SK-N-SH treated with all-trans-retinoic acid at 6 μM for 48 hours (cell line): ENCODE measurements around the gene HDDC2.

ENCODE experiments used
- ATAC-seq: fragments of 200-7000 bp; cut with Tn5 transposase; 3 replicates; pipeline ENCODE4 v1.9.1; 2020; ENCODE audit warnings: mild to moderate bottlenecking, moderate library complexity
- BACH2 ChIP-seq: fragments of 250-450 bp; sonication (Bioruptor Pico); IDR thresholded peaks from 2 replicates; pipeline ENCODE4 v1.9.0; 2021; ENCODE audit warnings: mild to moderate bottlenecking, borderline replicate concordance
- ESRRG ChIP-seq: fragments of 250-450 bp; sonication (Bioruptor Pico); IDR thresholded peaks from 2 replicates; pipeline ENCODE4 v1.6.1; 2021; ENCODE audit warnings: mild to moderate bottlenecking
- GLIS3 ChIP-seq: fragments of 250-450 bp; sonication (Bioruptor Pico); IDR thresholded peaks from 2 replicates; pipeline ENCODE4 v1.5.0; 2020; ENCODE audit warnings: mild to moderate bottlenecking, moderate library complexity
- OSR1 ChIP-seq: fragments of 250-450 bp; sonication (Bioruptor Pico); IDR thresholded peaks from 2 replicates; pipeline ENCODE4 v1.8.0; 2022; ENCODE audit warnings: moderate library complexity, mild to moderate bottlenecking, inconsistent platforms
- PATZ1 ChIP-seq: fragments of 250-450 bp; sonication (Bioruptor Pico); IDR thresholded peaks from 2 replicates; pipeline ENCODE4 v1.8.0; 2020; ENCODE audit warnings: mild to moderate bottlenecking, moderate library complexity, borderline replicate concordance
- POU6F1 ChIP-seq: fragments of 250-450 bp; sonication (Bioruptor Pico); IDR thresholded peaks from 2 replicates; pipeline ENCODE4 v1.8.0; 2021; ENCODE audit warnings: low read depth, mild to moderate bottlenecking, moderate library complexity, borderline replicate concordance
- PPARA ChIP-seq: fragments of 250-450 bp; sonication (Bioruptor Pico); IDR thresholded peaks from 2 replicates; pipeline ENCODE4 v1.5.0; 2020; ENCODE audit warnings: mild to moderate bottlenecking, borderline replicate concordance
- RARB ChIP-seq: fragments of 250-450 bp; sonication (Bioruptor Pico); IDR thresholded peaks from 2 replicates; pipeline ENCODE4 v1.8.0; 2021; ENCODE audit warnings: mild to moderate bottlenecking, moderate library complexity
- TCF4 ChIP-seq: fragments of 250-450 bp; sonication (Bioruptor Pico); IDR thresholded peaks from 2 replicates; pipeline ENCODE4 v1.8.0; 2021; ENCODE audit warnings: mild to moderate bottlenecking, moderate library complexity, borderline replicate concordance
- ZC3H10 ChIP-seq: fragments of 250-450 bp; sonication (Bioruptor Pico); IDR thresholded peaks from 2 replicates; pipeline ENCODE4 v1.5.1; 2021; ENCODE audit warnings: mild to moderate bottlenecking, moderate library complexity
- ZFP3 ChIP-seq: fragments of 250-450 bp; sonication (Bioruptor Pico); IDR thresholded peaks from 2 replicates; pipeline ENCODE4 v1.5.0; 2020; ENCODE audit warnings: mild to moderate bottlenecking, moderate library complexity
- ZNF565 ChIP-seq: fragments of 450-650 bp; formaldehyde crosslinking; conservative IDR thresholded peaks from 2 replicates; pipeline ENCODE4 v1.5.0; 2020; ENCODE audit warnings: low read depth, mild to moderate bottlenecking, moderate library complexity
- ZNF70 ChIP-seq: fragments of 450-650 bp; formaldehyde crosslinking; IDR thresholded peaks from 2 replicates; pipeline ENCODE4 v1.5.0; 2020; ENCODE audit warnings: mild to moderate bottlenecking, moderate library complexity
- TF ChIP-seq, protein P1 (sequence below): fragments of 250-450 bp; sonication (Bioruptor Pico); IDR thresholded peaks from 2 replicates; pipeline ENCODE4 v1.5.0; 2020; ENCODE audit warnings: mild to moderate bottlenecking, moderate library complexity
- TF ChIP-seq, protein P2 (sequence below): fragments of 250-450 bp; sonication (Bioruptor Pico); IDR thresholded peaks from 2 replicates; pipeline ENCODE4 v1.5.1; 2020; ENCODE audit warnings: low read depth, mild to moderate bottlenecking, moderate library complexity

Gene HDDC2

DNA sequence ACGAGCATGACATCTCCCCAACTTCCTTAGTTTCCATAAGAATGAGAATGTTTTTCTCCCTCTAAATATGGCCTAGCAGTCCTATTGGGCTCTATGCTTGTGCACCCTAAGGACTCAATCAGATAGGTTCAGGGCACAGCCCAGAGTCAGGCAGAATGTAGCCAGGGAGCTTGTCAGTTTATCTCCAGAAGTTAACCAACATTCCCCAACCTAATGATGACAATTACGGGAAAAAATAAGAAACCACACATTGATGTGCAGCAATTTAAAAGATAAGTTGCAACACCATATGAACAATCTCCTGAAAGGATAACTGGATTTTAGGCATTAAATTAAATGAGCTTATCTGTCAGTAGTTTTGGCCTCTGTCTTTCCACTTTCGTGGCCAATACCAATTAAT, 71.1 kb downstream of the HDDC2 start (continued):
- TF ChIP-seq, protein P1, sequence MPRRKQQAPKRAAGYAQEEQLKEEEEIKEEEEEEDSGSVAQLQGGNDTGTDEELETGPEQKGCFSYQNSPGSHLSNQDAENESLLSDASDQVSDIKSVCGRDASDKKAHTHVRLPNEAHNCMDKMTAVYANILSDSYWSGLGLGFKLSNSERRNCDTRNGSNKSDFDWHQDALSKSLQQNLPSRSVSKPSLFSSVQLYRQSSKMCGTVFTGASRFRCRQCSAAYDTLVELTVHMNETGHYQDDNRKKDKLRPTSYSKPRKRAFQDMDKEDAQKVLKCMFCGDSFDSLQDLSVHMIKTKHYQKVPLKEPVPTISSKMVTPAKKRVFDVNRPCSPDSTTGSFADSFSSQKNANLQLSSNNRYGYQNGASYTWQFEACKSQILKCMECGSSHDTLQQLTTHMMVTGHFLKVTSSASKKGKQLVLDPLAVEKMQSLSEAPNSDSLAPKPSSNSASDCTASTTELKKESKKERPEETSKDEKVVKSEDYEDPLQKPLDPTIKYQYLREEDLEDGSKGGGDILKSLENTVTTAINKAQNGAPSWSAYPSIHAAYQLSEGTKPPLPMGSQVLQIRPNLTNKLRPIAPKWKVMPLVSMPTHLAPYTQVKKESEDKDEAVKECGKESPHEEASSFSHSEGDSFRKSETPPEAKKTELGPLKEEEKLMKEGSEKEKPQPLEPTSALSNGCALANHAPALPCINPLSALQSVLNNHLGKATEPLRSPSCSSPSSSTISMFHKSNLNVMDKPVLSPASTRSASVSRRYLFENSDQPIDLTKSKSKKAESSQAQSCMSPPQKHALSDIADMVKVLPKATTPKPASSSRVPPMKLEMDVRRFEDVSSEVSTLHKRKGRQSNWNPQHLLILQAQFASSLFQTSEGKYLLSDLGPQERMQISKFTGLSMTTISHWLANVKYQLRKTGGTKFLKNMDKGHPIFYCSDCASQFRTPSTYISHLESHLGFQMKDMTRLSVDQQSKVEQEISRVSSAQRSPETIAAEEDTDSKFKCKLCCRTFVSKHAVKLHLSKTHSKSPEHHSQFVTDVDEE (CRISPR knock-in tag) = no peak
- TF ChIP-seq PPARA (CRISPR knock-in tag) (no peak), ZC3H10 (CRISPR knock-in tag) (no peak), GLIS3 (CRISPR knock-in tag) (no peak), BACH2 (CRISPR knock-in tag) (no peak), RARB (CRISPR knock-in tag) (no peak), ZNF70 (CRISPR knock-in tag) (no peak), ZNF565 (CRISPR knock-in tag) (no peak), ESRRG (CRISPR knock-in tag) (no peak)

DNA sequence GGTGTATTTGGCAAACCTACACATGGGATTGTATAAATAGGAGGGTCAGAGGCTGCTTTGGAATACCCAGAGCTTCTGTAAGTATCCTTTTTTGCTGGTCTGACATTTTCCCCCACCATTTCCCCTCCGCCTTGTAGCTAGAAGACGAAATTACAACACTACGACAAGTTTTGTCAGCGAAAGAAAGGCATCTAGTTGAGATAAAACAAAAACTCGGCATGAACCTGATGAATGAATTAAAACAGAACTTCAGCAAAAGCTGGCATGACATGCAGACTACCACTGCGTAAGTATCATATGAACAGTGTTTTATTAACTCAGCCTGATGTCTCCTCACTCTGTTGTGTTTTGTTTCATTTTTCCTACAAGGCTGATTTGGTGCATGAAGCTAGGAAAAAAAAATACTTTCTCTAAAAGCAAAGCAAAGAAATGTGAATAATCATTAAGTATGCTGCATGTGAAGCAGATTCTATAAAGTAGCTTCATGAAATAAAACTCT, 72.7 kb downstream of the HDDC2 start:
- TF ChIP-seq PATZ1 = no peak
- no peak for TF ChIP-seq ZC3H10 (CRISPR knock-in tag)
- TF ChIP-seq, protein P2, sequence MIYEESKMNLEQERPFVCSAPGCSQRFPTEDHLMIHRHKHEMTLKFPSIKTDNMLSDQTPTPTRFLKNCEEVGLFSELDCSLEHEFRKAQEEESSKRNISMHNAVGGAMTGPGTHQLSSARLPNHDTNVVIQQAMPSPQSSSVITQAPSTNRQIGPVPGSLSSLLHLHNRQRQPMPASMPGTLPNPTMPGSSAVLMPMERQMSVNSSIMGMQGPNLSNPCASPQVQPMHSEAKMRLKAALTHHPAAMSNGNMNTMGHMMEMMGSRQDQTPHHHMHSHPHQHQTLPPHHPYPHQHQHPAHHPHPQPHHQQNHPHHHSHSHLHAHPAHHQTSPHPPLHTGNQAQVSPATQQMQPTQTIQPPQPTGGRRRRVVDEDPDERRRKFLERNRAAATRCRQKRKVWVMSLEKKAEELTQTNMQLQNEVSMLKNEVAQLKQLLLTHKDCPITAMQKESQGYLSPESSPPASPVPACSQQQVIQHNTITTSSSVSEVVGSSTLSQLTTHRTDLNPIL = no peak
- no peak for TF ChIP-seq ZFP3 (CRISPR knock-in tag)
- no peak for TF ChIP-seq OSR1
- no peak for TF ChIP-seq ESRRG (CRISPR knock-in tag)
- ATAC-seq = peak; percentile 55

DNA sequence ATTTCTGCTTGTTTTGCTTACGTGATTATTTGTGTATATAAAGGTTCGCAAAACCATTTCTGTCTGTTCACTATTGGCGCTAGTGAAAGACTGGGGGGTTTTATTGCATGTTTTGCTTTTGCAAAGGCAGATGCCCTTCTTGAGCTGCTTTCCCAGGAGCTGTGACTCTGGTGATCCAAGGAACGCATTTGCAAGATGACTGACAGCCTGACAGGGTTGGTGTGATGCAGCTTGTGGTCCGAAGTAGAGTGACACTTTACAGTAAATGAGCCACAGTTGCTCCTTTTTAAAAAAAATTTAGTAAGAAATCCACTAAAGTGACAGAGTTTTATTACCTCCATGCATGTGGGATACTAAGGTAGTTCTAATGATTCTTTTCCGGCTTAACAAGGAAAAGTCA, 74.5 kb downstream of the HDDC2 start:
- no peak for TF ChIP-seq ZC3H10 (CRISPR knock-in tag)
- TF ChIP-seq TCF4 (CRISPR knock-in tag) = no peak
- TF ChIP-seq POU6F1 = no peak
- TF ChIP-seq ZNF70 (CRISPR knock-in tag) = no peak
- no peak for TF ChIP-seq OSR1
- ATAC-seq = no peak
